CD4-positive, alpha-beta memory T cell (primary cell): ENCODE measurements around the gene ZFP1. TPM values are rescaled to one million over a fixed set of nuclear protein-coding genes. Genes with fewer than 3 reads are reported as not detected.

Source experiments
- CTCF ChIA-PET: fragments of 350-600 bp; sonication (Branson Sonifier 250); formaldehyde crosslinking; loops from one replicate; lab custom pipeline; 2021; ENCODE audit warnings: inconsistent platforms; ENCODE audit not compliant: partially characterized antibody; lab: Charles Lee
- POLR2A ChIA-PET: fragments of 350-600 bp; sonication (Branson Sonifier 250); formaldehyde crosslinking; loops from one replicate; lab custom pipeline; 2021; ENCODE audit not compliant: partially characterized antibody; lab: Charles Lee
- DNase-seq, 5 donors: peaks; one replicate each; pipeline versions ENCODE4 v3.0.0 to v3.0.0-alpha.2; 2020 to 2022; ENCODE audit warnings: mixed read lengths in 1 of 5
- H3K27ac ChIP-seq: one replicate; pipeline ENCODE4 v1.7.0; 2013; ENCODE audit warnings: low read depth, low read length
- H3K27me3 ChIP-seq: 2 replicates; pipeline ENCODE4 v1.7.0; 2013; ENCODE audit warnings: mild to moderate bottlenecking, low read length, moderate library complexity; ENCODE audit not compliant: insufficient read depth
- H3K36me3 ChIP-seq: 2 replicates; pipeline ENCODE4 v1.7.0; 2013; ENCODE audit warnings: mild to moderate bottlenecking, low read length, moderate library complexity; ENCODE audit not compliant: insufficient read depth
- H3K4me1 ChIP-seq: 2 replicates; pipeline ENCODE4 v1.7.0; 2013; ENCODE audit warnings: mild to moderate bottlenecking, low read length, moderate library complexity; ENCODE audit not compliant: insufficient read depth
- H3K4me3 ChIP-seq, 2 donors: one replicate each; pipeline ENCODE4 v1.7.0; 2013; ENCODE audit warnings: low read length in 2 of 2, mild to moderate bottlenecking in 1 of 2
- H3K9me3 ChIP-seq, 2 donors: one replicate each; pipeline ENCODE4 v1.7.0; 2013; ENCODE audit warnings: low read length in 2 of 2, control low read depth in 1 of 2; ENCODE audit not compliant: control insufficient read depth in 1 of 2
- H3K27ac Mint-ChIP-seq, 7 donors: one replicate each; pipeline ENCODE4 v1.8.0; 2020 to 2021; ENCODE audit warnings: mixed read lengths in 7 of 7, mild to moderate bottlenecking in 6 of 7, inconsistent platforms in 3 of 7, moderate library complexity in 3 of 7
- H3K27me3 Mint-ChIP-seq, 2 donors: one replicate each; pipeline ENCODE4 v1.8.0; 2020 to 2021; ENCODE audit warnings: mixed read lengths in 2 of 2
- H3K36me3 Mint-ChIP-seq, 2 donors: one replicate each; pipeline ENCODE4 v1.8.0; 2020 to 2021; ENCODE audit warnings: mixed read lengths in 2 of 2, inconsistent platforms in 1 of 2, mild to moderate bottlenecking in 1 of 2
- H3K4me1 Mint-ChIP-seq, 4 donors: one replicate each; pipeline ENCODE4 v1.8.0; 2020 to 2021; ENCODE audit warnings: mixed read lengths in 4 of 4, mild to moderate bottlenecking in 1 of 4
- H3K4me3 Mint-ChIP-seq, 8 donors: one replicate each; pipeline ENCODE4 v1.8.0; 2020 to 2021; ENCODE audit warnings: mixed read lengths in 8 of 8, mild to moderate bottlenecking in 7 of 8, moderate library complexity in 6 of 8, inconsistent platforms in 3 of 8
- H3K9me3 Mint-ChIP-seq, 8 donors: one replicate each; pipeline ENCODE4 v1.8.0; 2020 to 2021; ENCODE audit warnings: mixed read lengths in 8 of 8, mild to moderate bottlenecking in 5 of 8, inconsistent platforms in 3 of 8, moderate library complexity in 1 of 8
- intact Hi-C: fragments of 100-400 bp; cut with micrococcal nuclease; formaldehyde crosslinking; loops from one replicate; pipeline ENCODE4 v1.15.1; 2023
- polyA plus RNA-seq, 2 donors: library from polyadenylated mRNA; unstranded; fragments of 300-500 nt; fragmentation: Illumina TruSeq; gene quantifications; one replicate each; pipeline ENCODE4 v1.2.3, GENCODE V29; 2021
- total RNA-seq, 2 experiments: library from RNA; stranded (reverse); gene quantifications; one replicate each; pipeline ENCODE4 v1.2.3, GENCODE V29; 2021

Gene ZFP1
- total and polyA plus RNA-seq, 4 experiments from 2014 or later = 11.7 to 22.3 (median 15.9) TPM

DNA sequence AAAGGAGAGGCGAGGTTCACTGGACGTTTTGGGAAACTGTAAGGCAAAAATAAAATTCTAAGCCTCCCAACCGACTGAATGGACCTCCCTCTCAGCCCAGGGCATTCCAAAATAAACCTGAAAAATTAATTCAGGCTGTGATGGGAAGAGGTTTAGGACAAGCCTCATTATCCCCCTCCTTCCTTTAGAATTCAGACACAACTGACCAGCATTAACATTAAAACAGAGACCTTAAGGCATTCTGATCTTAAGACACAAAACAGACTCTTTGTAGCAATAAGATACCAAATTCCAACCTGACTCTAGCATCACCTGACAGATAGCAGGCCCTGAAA, 31.4 kb upstream of the ZFP1 start:
- Histone ChIP-seq H3K9me3 (peaks cover 0 to 2% of the 10 kb centered on the region in 2 donors), H3K4me3 (no peak overlapping the region), H3K4me1 (no peaks in the 10 kb centered on the region), H3K27ac (no peak overlapping the region), H3K36me3 (no peaks in the 10 kb centered on the region), H3K27me3 (no peaks in the 10 kb centered on the region)
- no peak for DNase-seq
- H3K27me3 Mint-ChIP-seq = no peaks in the 10 kb centered on the region
- CTCF ChIA-PET = interaction anchor here (1.0 kb wide), 1 partner anchor 119 kb away, joined by 5 read pairs; the partner anchor contains the start of gene ZNRF1
- POLR2A ChIA-PET = no interaction called here
- intact Hi-C loops = no loop called here
- peaks cover 0 to 6% (median 4%) of the 10 kb centered on the region in 8 donors for H3K9me3 Mint-ChIP-seq
- H3K4me1 Mint-ChIP-seq = peaks cover 0 to 8% (median under 1%) of the 10 kb centered on the region in 4 donors
- no peak overlapping the region for H3K27ac Mint-ChIP-seq
- no peak overlapping the region for H3K4me3 Mint-ChIP-seq
- H3K36me3 Mint-ChIP-seq = no peaks in the 10 kb centered on the region

DNA sequence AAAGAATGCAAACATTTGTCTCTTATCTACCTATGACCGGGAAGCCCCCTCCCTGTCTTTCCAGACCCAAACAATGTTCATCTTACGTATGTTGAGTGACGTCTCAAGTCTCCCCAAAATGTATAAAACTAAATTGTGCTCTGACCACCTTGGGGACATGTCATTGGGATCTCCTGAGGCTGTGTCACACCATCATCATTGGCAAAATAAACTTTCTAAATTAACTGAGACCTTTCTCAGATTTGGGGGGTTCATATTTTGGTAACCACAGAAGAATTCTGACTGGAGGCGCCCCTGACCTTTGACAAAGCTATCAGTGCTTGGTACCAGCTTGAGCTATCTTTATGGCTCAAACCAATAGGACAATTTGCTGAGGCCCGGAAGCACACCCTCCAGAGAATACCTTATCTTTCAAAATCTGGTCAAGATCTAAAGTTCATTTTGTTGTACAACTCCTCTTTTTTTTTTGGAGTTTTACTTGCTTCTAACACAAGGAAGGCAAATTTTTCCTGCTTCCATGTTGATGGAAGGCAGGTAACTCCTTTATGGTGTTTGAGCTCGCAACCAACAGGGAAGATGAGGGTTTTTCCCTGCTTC, 29.3 kb upstream of the ZFP1 start:
- DNase-seq = no peak
- POLR2A ChIA-PET = no interaction called here
- intact Hi-C loops = no loop called here

DNA sequence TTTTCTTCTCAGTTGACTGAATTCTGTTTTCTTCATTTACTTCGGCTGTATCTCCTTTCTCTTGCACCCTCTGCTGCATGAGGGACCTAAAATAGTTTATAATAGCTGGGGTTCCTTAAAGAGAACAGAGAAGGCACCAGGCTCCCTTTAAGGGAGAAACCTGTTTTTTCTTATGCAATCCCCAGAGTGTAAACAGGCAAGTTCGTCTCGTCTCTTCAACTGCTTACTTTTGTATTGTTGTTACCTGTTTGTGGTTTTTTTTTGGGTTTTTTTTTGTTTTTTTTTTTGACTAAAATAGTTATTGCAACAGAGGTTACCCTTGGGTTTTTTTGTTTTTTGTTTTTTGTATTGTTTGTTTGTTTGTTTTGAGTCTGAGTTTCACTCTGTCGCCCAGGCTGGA, 28.1 kb upstream of the ZFP1 start:
- no peak overlapping the region for H3K4me3 ChIP-seq
- peaks cover 0 to 6% of the 10 kb centered on the region in 2 donors for H3K9me3 ChIP-seq
- intact Hi-C loops = no loop called here
- POLR2A ChIA-PET = no interaction called here
- Mint-ChIP-seq H3K36me3 (no peaks in the 10 kb centered on the region), H3K9me3 (peaks cover 0 to 13% (median 10%) of the 10 kb centered on the region in 8 donors), H3K27ac (no peak overlapping the region), H3K27me3 (no peaks in the 10 kb centered on the region), H3K4me3 (no peak overlapping the region), H3K4me1 (peaks cover 0 to 4% (median 0%) of the 10 kb centered on the region in 4 donors)
- H3K27ac ChIP-seq = no peak overlapping the region
- CTCF ChIA-PET = interaction anchor here (1.7 kb wide), 1 partner anchor 9 kb away, joined by 7 read pairs; no protein-coding TSS in a partner anchor
- H3K27me3 ChIP-seq = no peaks in the 10 kb centered on the region
- no peaks in the 10 kb centered on the region for H3K4me1 ChIP-seq
- no peak for DNase-seq
- H3K36me3 ChIP-seq = no peaks in the 10 kb centered on the region

More for the DNA sequence above, 29.3 kb upstream of the ZFP1 start:
- Histone ChIP-seq H3K4me3 (no peak overlapping the region), H3K27me3 (no peaks in the 10 kb centered on the region), H3K9me3 (peaks cover 0 to 6% of the 10 kb centered on the region in 2 donors), H3K27ac (no peak overlapping the region), H3K4me1 (no peaks in the 10 kb centered on the region), H3K36me3 (no peaks in the 10 kb centered on the region)
- H3K36me3 Mint-ChIP-seq = no peaks in the 10 kb centered on the region
- no peaks in the 10 kb centered on the region for H3K27me3 Mint-ChIP-seq
- CTCF ChIA-PET = interaction anchor here (1.4 to 1.7 kb wide), 2 partner anchors 8 to 10 kb away, joined by 5 to 7 read pairs; no protein-coding TSS in a partner anchor
- H3K9me3 Mint-ChIP-seq = peaks cover 0 to 13% (median 10%) of the 10 kb centered on the region in 8 donors
- peaks cover 0 to 4% (median 0%) of the 10 kb centered on the region in 4 donors for H3K4me1 Mint-ChIP-seq
- no peak overlapping the region for H3K27ac Mint-ChIP-seq
- no peak overlapping the region for H3K4me3 Mint-ChIP-seq

DNA sequence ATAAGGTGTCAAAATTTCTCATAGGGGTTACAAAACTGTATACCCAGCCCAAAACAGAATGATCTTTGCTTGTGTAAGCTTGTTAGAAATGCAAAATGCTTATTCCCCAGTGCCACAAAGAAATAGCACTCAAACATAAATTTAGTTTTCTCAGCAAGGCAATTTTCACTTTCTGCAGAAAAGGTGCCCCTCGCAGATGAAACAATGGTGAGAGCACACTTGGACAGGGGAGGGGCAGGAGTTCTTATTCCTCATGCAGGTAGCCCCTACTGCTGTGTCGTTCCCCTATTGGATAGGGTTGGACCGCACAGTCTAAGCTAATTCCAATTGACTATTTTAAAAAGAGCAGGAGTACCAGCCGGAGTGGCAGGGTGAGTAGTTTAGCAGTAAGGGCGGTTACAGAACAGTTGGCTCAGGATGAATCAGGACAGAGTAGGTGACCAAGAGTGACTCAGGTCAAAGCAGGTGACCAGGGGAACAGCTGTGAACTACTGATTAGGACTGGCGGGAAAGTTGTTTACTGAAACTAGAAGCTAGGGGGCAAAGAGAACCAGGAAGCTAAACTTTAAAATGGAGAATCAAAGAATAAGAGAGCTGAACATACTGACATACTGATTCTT, 26.3 kb upstream of the ZFP1 start:
- CTCF ChIA-PET = interaction anchor here (1.2 to 1.3 kb wide), 2 partner anchors 9 to 11 kb away, joined by 3 to 6 read pairs; no protein-coding TSS in a partner anchor
- no peaks in the 10 kb centered on the region for H3K36me3 Mint-ChIP-seq

DNA sequence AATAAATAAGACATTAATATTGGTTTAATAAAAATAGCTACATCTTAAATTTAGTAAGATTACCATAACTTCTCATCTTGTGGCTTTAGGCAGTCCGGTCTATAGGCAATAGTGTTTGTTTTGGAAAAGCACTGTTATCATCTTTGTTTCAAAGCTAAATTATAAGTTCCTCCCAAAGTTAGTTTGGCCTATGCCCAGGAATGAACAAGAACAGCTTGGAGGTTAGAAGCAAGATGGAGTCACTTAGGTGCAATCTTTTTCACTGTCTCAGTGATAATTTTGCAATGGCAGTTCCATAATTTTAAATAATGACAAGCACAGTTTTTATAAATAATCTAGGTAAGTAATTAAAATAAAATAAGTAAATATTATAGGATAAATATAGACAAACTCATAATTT, 25.7 kb upstream of the ZFP1 start:
- Histone ChIP-seq H3K4me1 (no peaks in the 10 kb centered on the region), H3K27ac (no peak overlapping the region), H3K27me3 (no peaks in the 10 kb centered on the region), H3K4me3 (no peak overlapping the region), H3K9me3 (peaks cover 0 to 6% of the 10 kb centered on the region in 2 donors), H3K36me3 (no peaks in the 10 kb centered on the region)
- no peak overlapping the region for H3K27ac Mint-ChIP-seq
- no peaks in the 10 kb centered on the region for H3K27me3 Mint-ChIP-seq
- no peaks in the 10 kb centered on the region for H3K36me3 Mint-ChIP-seq
- peaks cover 0 to 21% (median 15%) of the 10 kb centered on the region in 8 donors for H3K9me3 Mint-ChIP-seq
- ChIA-PET CTCF (interaction anchor here (1.3 kb wide), 1 partner anchor 11 kb away, joined by 6 read pairs; no protein-coding TSS in a partner anchor), POLR2A (no interaction called here)
- H3K4me1 Mint-ChIP-seq = no peaks in the 10 kb centered on the region
- DNase-seq = no peak
- intact Hi-C loops = no loop called here
- no peak overlapping the region for H3K4me3 Mint-ChIP-seq

More for the DNA sequence above, 26.3 kb upstream of the ZFP1 start:
- Histone ChIP-seq H3K9me3 (peaks cover 0 to 6% of the 10 kb centered on the region in 2 donors), H3K27ac (no peak overlapping the region), H3K4me3 (no peak overlapping the region), H3K36me3 (no peaks in the 10 kb centered on the region), H3K27me3 (no peaks in the 10 kb centered on the region), H3K4me1 (no peaks in the 10 kb centered on the region)
- no peak overlapping the region for H3K27ac Mint-ChIP-seq
- H3K27me3 Mint-ChIP-seq = no peaks in the 10 kb centered on the region
- H3K4me3 Mint-ChIP-seq = no peak overlapping the region
- H3K4me1 Mint-ChIP-seq = no peaks in the 10 kb centered on the region
- intact Hi-C loops = no loop called here
- no peak for DNase-seq
- POLR2A ChIA-PET = no interaction called here
- peaks cover 0 to 16% (median 11%) of the 10 kb centered on the region in 8 donors for H3K9me3 Mint-ChIP-seq

DNA sequence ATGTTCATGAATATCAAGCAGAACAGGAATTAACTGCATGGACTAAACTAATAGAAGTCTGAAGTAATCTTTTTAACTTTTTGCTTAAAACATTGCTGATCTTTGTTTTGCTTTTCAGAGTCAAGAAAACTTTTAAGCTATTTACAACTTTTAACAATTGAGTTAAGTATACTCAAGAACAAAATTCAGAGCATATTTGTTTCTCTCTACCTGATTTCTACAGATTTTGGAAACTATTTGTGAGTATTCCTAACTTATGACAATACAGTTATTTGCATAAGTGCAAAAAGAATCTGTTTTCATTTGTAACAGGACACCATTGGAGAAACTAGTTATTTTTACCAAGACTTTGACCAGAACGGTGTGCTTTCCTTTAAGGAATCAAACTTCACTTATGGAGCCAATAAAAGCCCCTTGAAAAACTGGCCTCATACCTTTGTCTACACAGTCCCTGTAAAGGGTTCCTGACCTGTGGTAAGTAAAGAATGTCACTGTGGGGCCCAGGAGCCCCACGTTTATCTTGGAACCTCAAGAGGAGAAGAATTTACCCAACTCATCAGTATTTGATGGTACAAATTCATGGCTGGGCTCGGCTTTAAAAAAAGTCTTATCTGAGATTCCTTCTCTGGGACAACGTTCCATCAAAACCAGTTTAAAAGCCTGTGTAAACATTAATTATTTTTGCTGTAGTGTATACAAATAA, 20.5 kb upstream of the ZFP1 start:
- ChIA-PET CTCF (no interaction called here), POLR2A (no interaction called here)
- no peak overlapping the region for H3K4me3 ChIP-seq
- H3K9me3 Mint-ChIP-seq = peaks cover 0 to 16% (median 8%) of the 10 kb centered on the region in 8 donors
- H3K27me3 ChIP-seq = no peaks in the 10 kb centered on the region
- H3K4me1 Mint-ChIP-seq = peaks cover 6 to 20% (median 11%) of the 10 kb centered on the region in 4 donors
- no peaks in the 10 kb centered on the region for H3K36me3 Mint-ChIP-seq
- H3K9me3 ChIP-seq = no peaks in the 10 kb centered on the region
- H3K27me3 Mint-ChIP-seq = peaks cover 1 to 2% of the 10 kb centered on the region in 2 donors
- DNase-seq = no peak
- H3K4me1 ChIP-seq = peaks cover 9% of the 10 kb centered on the region
- no peak overlapping the region for H3K27ac Mint-ChIP-seq
- H3K36me3 ChIP-seq = no peaks in the 10 kb centered on the region
- no peak overlapping the region for H3K4me3 Mint-ChIP-seq
- no peak overlapping the region for H3K27ac ChIP-seq
- intact Hi-C loops = no loop called here
